SK-N-SH treated with all-trans-retinoic acid at 6 μM for 48 hours (cell line): Measurements from ENCODE around the gene NTM.

ENCODE experiments used
- ATAC-seq: fragments of 200-7000 bp; cut with Tn5 transposase; 3 replicates; pipeline ENCODE4 v1.9.1; 2020; ENCODE audit warnings: mild to moderate bottlenecking, moderate library complexity
- ARNTL ChIP-seq: fragments of 450-650 bp; formaldehyde crosslinking; IDR thresholded peaks from 2 replicates; pipeline ENCODE4 v1.5.0; 2020; ENCODE audit warnings: low read depth, mild to moderate bottlenecking, moderate library complexity, borderline replicate concordance
- BACH2 ChIP-seq: fragments of 250-450 bp; sonication (Bioruptor Pico); IDR thresholded peaks from 2 replicates; pipeline ENCODE4 v1.9.0; 2021; ENCODE audit warnings: mild to moderate bottlenecking, borderline replicate concordance
- CSDC2 ChIP-seq: fragments of 250-450 bp; sonication (Bioruptor Pico); IDR thresholded peaks from 2 replicates; pipeline ENCODE4 v1.5.0; 2020; ENCODE audit warnings: mild to moderate bottlenecking, moderate library complexity
- CSRNP3 ChIP-seq: fragments of 250-450 bp; sonication (Bioruptor Pico); IDR thresholded peaks from 2 replicates; pipeline ENCODE4 v1.5.1; 2021; ENCODE audit warnings: mild to moderate bottlenecking, moderate library complexity
- GLIS3 ChIP-seq: fragments of 250-450 bp; sonication (Bioruptor Pico); IDR thresholded peaks from 2 replicates; pipeline ENCODE4 v1.5.0; 2020; ENCODE audit warnings: mild to moderate bottlenecking, moderate library complexity
- ISL1 ChIP-seq: fragments of 250-450 bp; sonication (Bioruptor Pico); IDR thresholded peaks from 2 replicates; pipeline ENCODE4 v2.1.2; 2022; ENCODE audit warnings: mild to moderate bottlenecking, moderate library complexity
- OSR1 ChIP-seq: fragments of 250-450 bp; sonication (Bioruptor Pico); IDR thresholded peaks from 2 replicates; pipeline ENCODE4 v1.8.0; 2022; ENCODE audit warnings: moderate library complexity, mild to moderate bottlenecking, inconsistent platforms
- PATZ1 ChIP-seq: fragments of 250-450 bp; sonication (Bioruptor Pico); IDR thresholded peaks from 2 replicates; pipeline ENCODE4 v1.8.0; 2020; ENCODE audit warnings: mild to moderate bottlenecking, moderate library complexity, borderline replicate concordance
- POU6F1 ChIP-seq: fragments of 250-450 bp; sonication (Bioruptor Pico); IDR thresholded peaks from 2 replicates; pipeline ENCODE4 v1.8.0; 2021; ENCODE audit warnings: low read depth, mild to moderate bottlenecking, moderate library complexity, borderline replicate concordance
- PPARA ChIP-seq: fragments of 250-450 bp; sonication (Bioruptor Pico); IDR thresholded peaks from 2 replicates; pipeline ENCODE4 v1.5.0; 2020; ENCODE audit warnings: mild to moderate bottlenecking, borderline replicate concordance
- RARB ChIP-seq: fragments of 250-450 bp; sonication (Bioruptor Pico); IDR thresholded peaks from 2 replicates; pipeline ENCODE4 v1.8.0; 2021; ENCODE audit warnings: mild to moderate bottlenecking, moderate library complexity
- TOX ChIP-seq: fragments of 250-450 bp; sonication (Bioruptor Pico); IDR thresholded peaks from 2 replicates; pipeline ENCODE4 v1.8.0; 2021; ENCODE audit warnings: mild to moderate bottlenecking, moderate library complexity, borderline replicate concordance
- TSHZ2 ChIP-seq: fragments of 250-450 bp; sonication (Bioruptor Pico); IDR thresholded peaks from 2 replicates; pipeline ENCODE4 v1.5.0; 2020; ENCODE audit warnings: mild to moderate bottlenecking, moderate library complexity
- ZC3H10 ChIP-seq: fragments of 250-450 bp; sonication (Bioruptor Pico); IDR thresholded peaks from 2 replicates; pipeline ENCODE4 v1.5.1; 2021; ENCODE audit warnings: mild to moderate bottlenecking, moderate library complexity
- ZFP3 ChIP-seq: fragments of 250-450 bp; sonication (Bioruptor Pico); IDR thresholded peaks from 2 replicates; pipeline ENCODE4 v1.5.0; 2020; ENCODE audit warnings: mild to moderate bottlenecking, moderate library complexity
- ZFP30 ChIP-seq: fragments of 450-650 bp; formaldehyde crosslinking; IDR thresholded peaks from 2 replicates; pipeline ENCODE4 v1.5.0; 2022; ENCODE audit warnings: mild to moderate bottlenecking, moderate library complexity
- ZNF565 ChIP-seq: fragments of 450-650 bp; formaldehyde crosslinking; conservative IDR thresholded peaks from 2 replicates; pipeline ENCODE4 v1.5.0; 2020; ENCODE audit warnings: low read depth, mild to moderate bottlenecking, moderate library complexity

NTM gene

GRCh38 chr11:132035766-132036165 is 665.4 kb downstream of the NTM start:
- ATAC-seq: no peak
- no peak for TF ChIP-seq TOX (CRISPR knock-in tag)
- no peak for TF ChIP-seq RARB (CRISPR knock-in tag)
- TF ChIP-seq POU6F1 (CRISPR knock-in tag): no peak
- TF ChIP-seq PATZ1: no peak
- TF ChIP-seq ZFP30 (CRISPR knock-in tag): no peak
- no peak for TF ChIP-seq ZFP3 (CRISPR knock-in tag)
- no peak for TF ChIP-seq BACH2 (CRISPR knock-in tag)
- TF ChIP-seq TSHZ2: no peak
- TF ChIP-seq GLIS3 (CRISPR knock-in tag): no peak
- no peak for TF ChIP-seq CSRNP3 (CRISPR knock-in tag)
- TF ChIP-seq ARNTL (CRISPR knock-in tag): no peak
- TF ChIP-seq ZNF565 (CRISPR knock-in tag): no peak
- TF ChIP-seq PPARA (CRISPR knock-in tag): no peak
- no peak for TF ChIP-seq OSR1

- ATAC-seq: no peak
- TF ChIP-seq PPARA (CRISPR knock-in tag) (no peak), BACH2 (CRISPR knock-in tag) (no peak)
These were observed 665.8 kb downstream of the NTM start for GRCh38 chr11:132036220-132036619.

- no peak for ATAC-seq
- TF ChIP-seq CSDC2 (CRISPR knock-in tag) (no peak), CSRNP3 (CRISPR knock-in tag) (no peak), ARNTL (CRISPR knock-in tag) (no peak), ZC3H10 (CRISPR knock-in tag) (no peak), OSR1 (no peak), PATZ1 (no peak), GLIS3 (CRISPR knock-in tag) (no peak), TSHZ2 (no peak), PPARA (CRISPR knock-in tag) (no peak), ZFP3 (CRISPR knock-in tag) (no peak), POU6F1 (CRISPR knock-in tag) (no peak), RARB (CRISPR knock-in tag) (no peak), ISL1 (CRISPR knock-in tag) (no peak)
These were observed 666.5 kb downstream of the NTM start for GRCh38 chr11:132036746-132037466.
